Astrocyte (in vitro differentiated cells and primary cell): ENCODE results near the gene NOC2L. TPM values are rescaled to one million over a fixed set of nuclear protein-coding genes. Genes with fewer than 3 reads are reported as not detected.

Experiments
- DNase-seq: peaks from one replicate; pipeline ENCODE4 v3.0.0-alpha.2; 2010; ENCODE audit warnings: low read depth
- FAIRE-seq: peaks from 2 replicates; lab custom pipeline; 2011; peaks lifted over from hg19 to GRCh38; lab: Jason Lieb, UNC
- H2AFZ ChIP-seq: 2 replicates; pipeline ENCODE4 v1.6.0; 2012; ENCODE audit warnings: low read depth, low read length, inconsistent platforms
- H3K27ac ChIP-seq: 2 replicates; pipeline ENCODE4 v1.5.1; 2011; ENCODE audit warnings: low read depth, low read length, inconsistent platforms
- H3K27me3 ChIP-seq: 2 replicates; pipeline ENCODE4 v1.6.0; 2011; ENCODE audit warnings: low read length, inconsistent platforms; ENCODE audit not compliant: insufficient read depth
- H3K36me3 ChIP-seq: 2 replicates; pipeline ENCODE4 v1.5.1; 2011; ENCODE audit warnings: low read length, inconsistent platforms; ENCODE audit not compliant: insufficient read depth
- H3K4me1 ChIP-seq: 2 replicates; pipeline ENCODE4 v1.5.1; 2011; ENCODE audit warnings: low read length, inconsistent platforms; ENCODE audit not compliant: insufficient read depth
- H3K4me2 ChIP-seq: 2 replicates; pipeline ENCODE4 v1.6.0; 2012; ENCODE audit warnings: low read length, inconsistent platforms
- H3K4me3 ChIP-seq: 2 replicates; pipeline ENCODE4 v1.5.1; 2011; ENCODE audit warnings: low read depth, mild to moderate bottlenecking, low read length, inconsistent platforms; ENCODE audit not compliant: insufficient read depth
- H3K79me2 ChIP-seq: 2 replicates; pipeline ENCODE4 v1.6.0; 2012; ENCODE audit warnings: mild to moderate bottlenecking, low read length, inconsistent platforms; ENCODE audit not compliant: insufficient read depth
- H3K9ac ChIP-seq: 2 replicates; pipeline ENCODE4 v1.6.0; 2012; ENCODE audit warnings: mild to moderate bottlenecking, low read length, inconsistent platforms
- H3K9me3 ChIP-seq: 2 replicates; pipeline ENCODE4 v1.5.1; 2012; ENCODE audit warnings: low read depth, mild to moderate bottlenecking, low read length, inconsistent platforms; ENCODE audit not compliant: insufficient read depth
- H4K20me1 ChIP-seq: 2 replicates; pipeline ENCODE4 v1.6.0; 2012; ENCODE audit warnings: low read length, inconsistent platforms; ENCODE audit not compliant: insufficient read depth
- H3K27ac Mint-ChIP-seq: one replicate; pipeline ENCODE4 v1.8.0; 2021; ENCODE audit warnings: mild to moderate bottlenecking, mixed read lengths; ENCODE audit not compliant: unreplicated experiment
- H3K27me3 Mint-ChIP-seq: one replicate; pipeline ENCODE4 v1.8.0; 2021; ENCODE audit warnings: low read depth, mixed read lengths; ENCODE audit not compliant: unreplicated experiment
- H3K36me3 Mint-ChIP-seq: one replicate; pipeline ENCODE4 v1.8.0; 2021; ENCODE audit warnings: low read depth, mixed read lengths; ENCODE audit not compliant: unreplicated experiment
- H3K4me1 Mint-ChIP-seq: one replicate; pipeline ENCODE4 v1.8.0; 2021; ENCODE audit warnings: low read depth, mixed read lengths; ENCODE audit not compliant: unreplicated experiment
- H3K4me3 Mint-ChIP-seq: one replicate; pipeline ENCODE4 v1.8.0; 2021; ENCODE audit warnings: mild to moderate bottlenecking, moderate library complexity, mixed read lengths; ENCODE audit not compliant: unreplicated experiment
- H3K9me3 Mint-ChIP-seq: one replicate; pipeline ENCODE4 v1.8.0; 2021; ENCODE audit warnings: mild to moderate bottlenecking, mixed read lengths; ENCODE audit not compliant: unreplicated experiment
- EZH2 ChIP-seq: IDR thresholded peaks from 2 replicates; pipeline ENCODE4 v1.6.1; 2012; ENCODE audit warnings: mild to moderate bottlenecking, low read length, inconsistent platforms; ENCODE audit not compliant: insufficient read depth
- total RNA-seq: library from RNA; stranded (reverse); gene quantifications from 2 replicates; pipeline ENCODE4 v1.2.1, GENCODE V29; 2021
- TF ChIP-seq, protein P1 (sequence below): IDR thresholded peaks from 2 replicates; pipeline ENCODE4 v1.5.1; 2011; ENCODE audit warnings: low read depth, mild to moderate bottlenecking, inconsistent platforms, low read length, moderate library complexity; ENCODE audit not compliant: insufficient read depth

NOC2L gene
- total RNA-seq, 1 donor from 2014 or later = 91.4 TPM

- peak; percentile 45 for FAIRE-seq
- Histone ChIP-seq H3K4me2 (peak overlapping the region; percentile 15), H3K27me3 (peaks cover 5% of the 10 kb centered on the region), H3K36me3 (no peaks in the 10 kb centered on the region), H2AFZ (no peak overlapping the region), H3K27ac (no peak overlapping the region), H3K9ac (no peak overlapping the region), H3K4me3 (no peak overlapping the region), H3K4me1 (peaks cover 25% of the 10 kb centered on the region), H4K20me1 (no peaks in the 10 kb centered on the region), H3K79me2 (no peaks in the 10 kb centered on the region), H3K9me3 (no peaks in the 10 kb centered on the region)
- DNase-seq = peak; percentile 47
- Mint-ChIP-seq H3K27ac (no peak overlapping the region), H3K4me1 (peaks cover 4% of the 10 kb centered on the region), H3K9me3 (no peaks in the 10 kb centered on the region), H3K4me3 (peak overlapping the region; percentile 50), H3K27me3 (peaks cover 35% of the 10 kb centered on the region), H3K36me3 (no peaks in the 10 kb centered on the region)
- no peak for TF ChIP-seq EZH2
- TF ChIP-seq, protein P1, sequence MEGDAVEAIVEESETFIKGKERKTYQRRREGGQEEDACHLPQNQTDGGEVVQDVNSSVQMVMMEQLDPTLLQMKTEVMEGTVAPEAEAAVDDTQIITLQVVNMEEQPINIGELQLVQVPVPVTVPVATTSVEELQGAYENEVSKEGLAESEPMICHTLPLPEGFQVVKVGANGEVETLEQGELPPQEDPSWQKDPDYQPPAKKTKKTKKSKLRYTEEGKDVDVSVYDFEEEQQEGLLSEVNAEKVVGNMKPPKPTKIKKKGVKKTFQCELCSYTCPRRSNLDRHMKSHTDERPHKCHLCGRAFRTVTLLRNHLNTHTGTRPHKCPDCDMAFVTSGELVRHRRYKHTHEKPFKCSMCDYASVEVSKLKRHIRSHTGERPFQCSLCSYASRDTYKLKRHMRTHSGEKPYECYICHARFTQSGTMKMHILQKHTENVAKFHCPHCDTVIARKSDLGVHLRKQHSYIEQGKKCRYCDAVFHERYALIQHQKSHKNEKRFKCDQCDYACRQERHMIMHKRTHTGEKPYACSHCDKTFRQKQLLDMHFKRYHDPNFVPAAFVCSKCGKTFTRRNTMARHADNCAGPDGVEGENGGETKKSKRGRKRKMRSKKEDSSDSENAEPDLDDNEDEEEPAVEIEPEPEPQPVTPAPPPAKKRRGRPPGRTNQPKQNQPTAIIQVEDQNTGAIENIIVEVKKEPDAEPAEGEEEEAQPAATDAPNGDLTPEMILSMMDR = no peak
Observed at GRCh38 chr1:906600-907420, 52.2 kb downstream of the NOC2L start.

GRCh38 chr1:905811-906599 is 53.1 kb downstream of the NOC2L start:
- no peak overlapping the region for H3K9ac ChIP-seq

DNA sequence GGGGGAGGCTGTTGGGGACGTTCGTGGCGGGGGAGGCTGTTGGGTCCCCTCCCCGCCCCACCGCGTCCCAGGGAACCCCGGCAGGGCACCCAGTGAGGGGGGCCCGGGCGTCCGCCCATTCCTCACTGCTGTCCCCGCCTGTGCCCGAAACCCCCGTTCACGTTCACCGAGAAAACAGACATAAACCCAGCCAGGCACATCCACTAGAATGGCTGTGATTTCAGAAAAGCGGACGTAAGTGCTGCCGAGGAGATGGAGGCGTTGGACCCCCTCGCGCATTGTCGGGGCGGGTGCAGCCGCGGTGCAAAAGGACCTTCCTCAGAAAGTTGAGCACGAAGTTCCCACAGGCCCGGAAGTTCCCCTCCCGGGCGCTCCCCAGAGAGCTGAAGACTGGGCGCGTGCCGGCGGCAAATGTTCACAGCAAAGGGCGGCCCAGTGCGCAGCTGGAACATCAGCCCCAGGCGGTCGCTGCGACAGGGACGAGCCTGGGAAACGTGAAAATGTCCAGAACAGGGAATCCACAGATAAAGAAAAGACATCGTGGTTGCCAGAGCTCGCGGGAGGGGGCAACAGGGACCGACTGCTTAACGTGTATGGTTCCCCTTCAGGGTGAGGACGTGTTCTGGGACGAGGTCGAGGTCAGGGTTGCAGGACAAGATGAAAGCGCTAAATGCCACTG is 53.8 kb downstream of the NOC2L start:
- FAIRE-seq (no peak), DNase-seq (peak; percentile 24)
- Mint-ChIP-seq H3K27ac (peak overlapping the region; percentile 34), H3K4me3 (peak overlapping the region; percentile 75), H3K36me3 (no peaks in the 10 kb centered on the region), H3K27me3 (peaks cover 42% of the 10 kb centered on the region), H3K4me1 (no peaks in the 10 kb centered on the region), H3K9me3 (no peaks in the 10 kb centered on the region)
- peak overlapping the region; percentile 52 for H3K9ac ChIP-seq
- no peak overlapping the region for H3K27ac ChIP-seq
- peaks cover 12% of the 10 kb centered on the region for H3K4me1 ChIP-seq
- H3K27me3 ChIP-seq = no peaks in the 10 kb centered on the region
- peak overlapping the region; percentile 89 for H3K4me2 ChIP-seq
- no peaks in the 10 kb centered on the region for H3K36me3 ChIP-seq
- H3K79me2 ChIP-seq = no peaks in the 10 kb centered on the region
- TF ChIP-seq, protein P1 = no peak
- TF ChIP-seq EZH2 = no peak
- H4K20me1 ChIP-seq = no peaks in the 10 kb centered on the region
- H3K9me3 ChIP-seq = no peaks in the 10 kb centered on the region
- H2AFZ ChIP-seq = peak overlapping the region; percentile 91
- peak overlapping the region; percentile 59 for H3K4me3 ChIP-seq

More at GRCh38 chr1:905811-906599, 53.1 kb downstream of the NOC2L start:
- Mint-ChIP-seq H3K27me3 (peaks cover 35% of the 10 kb centered on the region), H3K4me1 (no peaks in the 10 kb centered on the region), H3K9me3 (no peaks in the 10 kb centered on the region), H3K27ac (no peak overlapping the region), H3K36me3 (no peaks in the 10 kb centered on the region), H3K4me3 (no peak overlapping the region)
- no peak overlapping the region for H2AFZ ChIP-seq
- peaks cover 20% of the 10 kb centered on the region for H3K4me1 ChIP-seq
- H3K79me2 ChIP-seq = no peaks in the 10 kb centered on the region
- no peak for TF ChIP-seq EZH2
- H3K4me3 ChIP-seq = peak overlapping the region; percentile 59
- H3K9me3 ChIP-seq = no peaks in the 10 kb centered on the region
- H3K27me3 ChIP-seq = peaks cover 5% of the 10 kb centered on the region
- no peak for FAIRE-seq
- no peaks in the 10 kb centered on the region for H3K36me3 ChIP-seq
- peak overlapping the region; percentile 89 for H3K4me2 ChIP-seq
- no peak overlapping the region for H3K27ac ChIP-seq
- H4K20me1 ChIP-seq = no peaks in the 10 kb centered on the region
- DNase-seq = no peak
